Measurements from ENCODE around the gene USP15.

USP15 gene

DNA sequence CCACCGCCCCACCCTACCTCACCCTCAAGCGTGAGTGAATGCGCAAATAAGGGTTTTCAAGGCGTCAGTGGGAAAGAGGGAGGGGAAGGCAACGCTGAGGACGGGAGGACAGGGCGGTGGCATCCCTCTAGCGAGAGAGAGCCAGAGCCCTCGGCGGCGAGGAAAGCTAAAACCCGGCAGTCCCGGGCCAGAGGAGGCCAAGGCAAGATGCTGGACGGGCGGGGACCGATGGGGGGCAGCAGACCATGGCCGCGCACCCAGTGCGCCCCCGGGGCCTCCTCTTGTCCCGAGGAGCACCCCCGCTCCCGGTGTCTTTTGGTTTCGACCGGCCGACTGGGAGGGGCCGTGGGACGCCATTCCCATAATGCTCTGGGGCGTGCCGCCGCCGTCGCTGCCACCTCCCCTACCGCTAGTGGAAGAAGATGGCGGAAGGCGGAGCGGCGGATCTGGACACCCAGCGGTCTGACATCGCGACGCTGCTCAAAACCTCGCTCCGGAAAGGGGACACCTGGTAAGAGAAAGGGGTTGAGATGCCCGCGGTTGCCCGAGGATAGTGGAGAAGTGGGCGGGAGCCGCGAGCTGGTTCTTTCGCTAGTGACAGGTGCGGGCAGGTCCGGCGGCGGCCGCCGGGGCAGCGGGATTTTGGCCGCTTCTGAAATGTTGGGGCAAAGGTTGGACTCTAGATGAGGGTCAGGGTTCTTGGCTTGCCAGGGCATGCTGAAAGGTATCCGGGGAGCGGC lies at the start of gene USP15:
TSS of gene USP15 (plus strand) at position 412 of the 740 bp plus-strand sequence. CDS start at position 423, 11 bp downstream.
- DNase-seq (ENCODE audit: low read depth), result peak; percentile 95

DNA sequence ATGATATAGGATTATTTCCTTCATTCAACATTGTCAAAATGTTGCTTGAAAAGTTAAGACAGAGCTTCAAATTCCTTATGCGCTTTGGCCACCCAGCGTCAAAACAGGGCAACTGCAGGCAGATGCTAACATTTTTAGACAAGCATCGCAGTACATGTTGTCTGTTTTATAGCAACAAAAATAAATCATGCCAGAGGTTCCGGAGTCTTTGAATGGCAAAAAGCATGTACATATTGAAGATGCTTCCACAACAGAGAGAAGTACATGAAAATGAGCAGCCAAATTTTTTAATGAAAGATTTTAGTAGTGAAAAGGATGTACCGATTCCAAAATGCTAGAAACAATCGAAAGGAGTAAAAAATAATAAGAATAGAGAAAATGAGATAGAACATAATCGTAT lies 49.8 kb upstream of the USP15 start:
- peak; percentile 17 for DNase-seq (ENCODE audit: low read depth)

DNA sequence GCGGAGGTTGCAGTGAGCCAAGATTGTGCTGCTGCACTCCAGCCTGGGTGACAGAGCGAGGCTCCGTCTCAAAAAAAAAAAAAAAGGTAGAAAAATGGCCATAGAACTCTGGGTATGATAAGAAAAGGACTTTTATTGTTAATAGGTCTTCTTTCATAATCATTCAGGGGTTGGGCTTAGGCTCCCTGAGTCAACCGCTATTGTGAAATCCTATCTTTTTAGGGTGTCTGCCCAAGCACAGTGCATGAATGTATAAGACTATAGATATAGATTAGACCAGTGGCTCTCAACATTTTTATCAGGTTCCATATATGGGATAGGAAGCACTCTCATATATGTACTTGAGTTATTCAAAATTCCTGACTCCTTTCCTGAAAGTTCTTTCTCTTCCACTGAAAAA lies 48.7 kb upstream of the USP15 start:
- no peak for DNase-seq (ENCODE audit: low read depth)

DNA sequence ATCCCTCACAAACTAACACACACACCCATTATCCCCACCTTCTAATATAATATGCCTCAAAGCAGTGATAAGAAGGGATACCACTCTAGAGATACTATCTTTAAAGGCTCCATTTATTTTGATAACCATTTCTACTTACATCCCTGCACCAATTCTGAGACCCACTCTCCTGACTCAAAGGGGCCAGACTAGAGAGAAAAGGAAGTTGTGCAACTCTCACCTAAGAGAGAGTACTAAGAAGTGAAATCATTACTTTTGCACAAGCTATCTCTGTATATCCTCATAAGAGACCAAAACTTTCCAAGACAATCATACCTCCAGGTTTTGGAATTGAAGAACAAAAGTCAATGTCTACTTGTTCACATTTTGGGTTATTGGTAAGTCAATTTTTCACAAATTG lies 45.4 kb upstream of the USP15 start:
- DNase-seq (ENCODE audit: low read depth), result no peak

- DNase-seq (ENCODE audit: low read depth), result no peak
Measured at GRCh38 chr12:62215506-62215905, 44.7 kb upstream of the USP15 start.

DNA sequence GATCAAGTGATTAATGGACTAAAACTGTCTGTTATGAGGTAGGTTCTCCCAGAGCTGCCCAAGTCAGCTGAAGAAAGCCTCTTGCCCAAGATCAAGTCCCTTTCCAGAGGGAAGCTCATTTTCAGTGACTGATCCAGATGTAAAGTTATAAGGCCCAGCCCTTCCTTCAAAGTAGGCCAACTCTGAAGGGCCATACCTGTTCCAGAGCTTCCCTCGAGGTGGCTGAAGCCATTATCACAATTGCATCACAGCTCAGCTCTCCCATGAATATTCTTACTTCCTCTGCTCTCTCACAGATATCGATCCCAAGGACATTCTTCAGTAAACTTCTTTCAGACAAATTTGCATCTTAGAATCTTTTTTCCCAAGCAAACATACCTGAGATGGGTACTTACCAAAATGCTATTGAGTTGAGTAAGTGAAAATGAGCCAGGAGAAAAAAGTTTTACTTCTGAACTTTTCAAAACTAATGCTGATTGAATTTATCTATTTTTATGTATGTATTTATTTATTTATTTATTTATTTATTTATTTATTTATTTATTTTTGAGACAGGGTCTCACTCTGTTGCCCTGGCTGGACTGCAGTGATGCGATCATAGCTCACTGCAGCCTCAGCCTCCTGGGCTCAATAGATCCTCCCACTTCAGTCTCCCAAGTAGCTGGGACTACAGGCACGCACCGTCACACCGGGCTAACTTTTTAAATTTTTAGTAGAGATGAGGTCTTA lies 42.6 kb upstream of the USP15 start:
- DNase-seq (ENCODE audit: low read depth), result no peak

- no peak for DNase-seq (ENCODE audit: low read depth)
Measured at GRCh38 chr12:62221107-62221506, 39.1 kb upstream of the USP15 start.

DNA sequence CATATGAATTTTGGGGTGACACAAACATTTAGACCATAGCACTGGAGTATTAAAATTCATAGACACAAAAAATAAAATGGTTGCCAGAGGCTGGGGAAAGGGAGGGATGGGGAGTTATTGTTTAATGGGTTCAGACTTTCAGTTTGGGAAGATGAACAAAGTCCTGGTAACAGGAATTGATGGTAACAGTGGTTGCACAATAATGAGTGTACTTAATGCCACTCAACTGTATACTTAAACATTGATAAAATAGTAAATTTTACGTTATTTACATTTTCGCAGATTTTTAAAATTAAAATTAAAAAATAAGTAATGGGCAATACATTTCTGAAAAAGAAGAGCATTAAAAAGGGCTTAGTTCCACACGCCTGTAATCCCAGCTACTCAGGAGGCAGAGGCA lies 35.6 kb upstream of the USP15 start:
- no peak for DNase-seq (ENCODE audit: low read depth)

GRCh38 chr12:62227091-62227490 lies 33.1 kb upstream of the USP15 start:
- DNase-seq (ENCODE audit: low read depth), result no peak

- no peak for DNase-seq (ENCODE audit: low read depth)
Measured at GRCh38 chr12:62230652-62231051, 29.6 kb upstream of the USP15 start.

DNA sequence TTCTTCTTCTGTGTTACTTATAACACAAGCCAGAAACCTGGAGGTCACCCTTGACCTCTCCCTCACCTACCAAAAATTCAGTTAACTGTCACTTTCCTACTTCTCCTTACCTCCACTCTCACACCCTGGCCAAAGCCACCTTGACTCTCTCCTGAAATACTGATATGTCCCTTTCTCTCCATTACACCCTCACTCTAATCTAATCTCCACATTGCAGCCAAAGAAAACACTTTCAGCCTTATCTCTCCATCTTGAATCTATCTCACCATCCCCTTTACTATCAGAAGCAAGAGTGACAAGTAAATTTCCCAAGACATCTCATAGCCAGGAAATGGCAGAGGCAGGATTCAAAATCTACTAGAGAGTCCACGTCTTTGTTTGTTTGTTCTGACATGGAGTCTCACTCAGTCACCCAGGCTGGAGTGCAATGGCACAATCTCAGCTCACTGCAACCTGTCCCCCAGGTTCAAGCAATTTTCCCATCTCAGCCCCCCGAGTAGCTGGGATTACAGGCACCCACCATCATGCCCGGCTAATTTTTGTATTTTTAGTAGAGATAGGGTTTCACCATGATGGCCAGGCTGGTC lies 28.0 kb upstream of the USP15 start:
- DNase-seq (ENCODE audit: low read depth), result no peak

DNA sequence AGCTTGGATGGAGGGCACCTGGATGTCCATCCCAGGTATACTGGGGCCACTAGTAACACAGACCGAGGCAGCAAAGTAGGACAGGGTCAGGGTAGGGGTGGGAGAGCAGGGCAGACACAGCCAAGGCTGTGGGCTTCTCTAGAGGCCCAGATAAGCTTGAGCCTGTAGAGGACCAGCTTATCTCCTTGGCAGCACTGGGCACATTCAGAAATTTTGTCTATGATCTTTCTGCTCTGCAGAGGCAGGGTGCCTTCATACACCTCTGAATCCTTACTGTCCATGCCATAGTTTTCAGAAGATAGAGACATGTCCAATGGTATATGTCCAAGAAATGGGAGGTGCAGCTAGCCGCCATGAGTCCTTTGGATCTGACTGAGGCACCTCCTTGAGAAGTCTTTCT lies 26.4 kb upstream of the USP15 start:
- no peak for DNase-seq (ENCODE audit: low read depth)

DNA sequence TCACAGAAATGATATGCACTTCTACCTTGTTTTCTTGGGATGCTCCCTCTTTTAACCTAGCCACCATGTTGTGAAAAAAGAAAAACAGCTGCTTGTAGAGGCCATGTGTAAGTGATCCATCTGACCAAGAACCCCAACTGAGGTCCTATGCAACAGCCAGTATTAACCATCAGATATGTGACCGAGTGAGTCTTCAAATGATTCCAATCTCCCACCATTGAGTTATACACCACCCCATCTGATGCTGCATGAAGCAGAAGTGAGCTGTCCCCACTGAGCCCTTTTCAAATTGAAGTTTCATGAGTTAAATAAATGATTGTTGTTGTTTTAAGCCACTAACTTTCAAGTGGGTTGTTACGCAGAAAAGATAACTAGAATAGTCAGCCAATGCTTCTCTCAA lies 20.6 kb upstream of the USP15 start:
- no peak for DNase-seq (ENCODE audit: low read depth)

- DNase-seq (ENCODE audit: low read depth), result no peak
Measured at GRCh38 chr12:62247281-62248045, 12.7 kb upstream of the USP15 start.

DNA sequence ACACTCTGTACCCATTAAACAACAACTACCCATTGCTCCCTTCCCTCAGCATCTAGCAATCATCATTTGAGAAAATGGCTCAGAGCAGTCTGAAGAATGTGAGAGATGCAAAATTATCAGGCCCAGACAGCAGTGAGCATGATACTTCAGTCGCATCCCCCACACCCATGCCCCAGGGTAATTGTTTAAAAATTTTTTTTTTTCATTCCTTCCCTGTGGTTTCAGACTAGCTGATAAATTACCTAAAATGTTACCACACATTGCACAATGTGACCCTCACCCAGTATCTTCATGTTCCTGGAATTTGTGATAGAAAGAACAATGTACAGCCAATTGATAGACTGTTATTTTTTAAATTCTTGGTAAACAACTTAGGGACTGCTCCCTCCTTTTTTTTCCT lies 11.3 kb upstream of the USP15 start:
- DNase-seq (ENCODE audit: low read depth), result no peak

DNA sequence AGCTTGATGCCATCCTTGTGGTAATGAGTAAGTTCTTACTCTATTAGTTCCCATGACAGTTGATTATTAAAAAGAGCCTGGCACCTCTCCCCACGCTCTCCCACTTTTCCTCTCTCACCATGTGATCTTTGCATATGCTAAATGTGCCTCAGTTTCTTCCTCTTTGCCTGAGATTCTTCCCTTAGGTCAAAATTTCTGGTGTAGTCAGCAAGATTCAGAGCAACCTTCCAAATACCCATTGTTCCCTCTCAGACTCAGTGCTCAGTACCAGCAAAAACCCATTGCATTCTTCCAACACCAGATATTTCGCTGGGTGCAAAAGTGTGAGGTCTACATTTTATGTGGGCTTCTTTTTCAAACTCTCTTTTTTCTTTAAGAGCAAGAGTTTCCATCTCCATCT lies 10.8 kb upstream of the USP15 start:
- no peak for DNase-seq (ENCODE audit: low read depth)

DNA sequence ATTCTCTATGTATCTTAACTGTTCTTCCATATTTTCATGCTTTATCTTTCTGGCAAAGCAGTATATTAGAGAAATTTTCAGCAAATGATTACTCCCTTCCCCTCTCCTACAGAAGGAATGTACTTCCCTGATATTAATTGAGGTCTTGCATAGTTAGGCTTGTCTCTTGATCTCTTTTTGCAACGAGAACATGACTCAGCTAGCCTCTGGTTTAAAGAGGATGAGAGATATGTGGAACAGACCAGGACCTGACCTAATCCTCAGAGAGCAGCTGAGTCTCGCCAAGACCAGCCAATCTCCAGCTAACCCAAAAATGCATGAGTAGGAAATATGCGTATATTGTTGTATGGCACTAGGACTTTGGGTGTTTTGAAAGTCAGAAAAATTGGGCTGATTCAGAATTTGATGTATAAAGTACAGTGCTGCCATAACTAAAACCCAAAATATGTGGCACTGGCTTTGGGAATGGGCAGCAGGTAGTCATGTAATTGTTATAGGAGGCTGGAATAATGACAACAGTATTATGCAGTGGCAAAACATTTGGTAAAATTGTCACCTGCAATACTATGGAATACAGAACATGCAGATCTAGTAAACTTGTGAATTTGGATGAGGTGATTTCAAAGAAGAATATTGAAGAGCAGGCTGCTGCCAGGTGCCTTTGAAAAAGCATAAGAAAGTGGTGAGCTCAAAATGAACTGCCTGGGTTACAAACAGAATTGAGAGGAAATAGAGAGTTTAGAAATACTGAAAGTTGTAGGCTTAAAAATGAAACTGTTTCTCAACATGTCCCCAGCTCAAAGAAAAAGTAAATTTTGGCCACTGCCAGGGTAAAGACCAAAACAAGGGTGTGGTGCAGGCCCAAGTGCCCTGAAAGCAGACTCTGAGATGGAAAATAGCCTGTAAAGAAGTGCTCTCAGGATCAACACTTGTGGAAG lies 9.3 kb upstream of the USP15 start:
- no peak for DNase-seq (ENCODE audit: low read depth)

DNA sequence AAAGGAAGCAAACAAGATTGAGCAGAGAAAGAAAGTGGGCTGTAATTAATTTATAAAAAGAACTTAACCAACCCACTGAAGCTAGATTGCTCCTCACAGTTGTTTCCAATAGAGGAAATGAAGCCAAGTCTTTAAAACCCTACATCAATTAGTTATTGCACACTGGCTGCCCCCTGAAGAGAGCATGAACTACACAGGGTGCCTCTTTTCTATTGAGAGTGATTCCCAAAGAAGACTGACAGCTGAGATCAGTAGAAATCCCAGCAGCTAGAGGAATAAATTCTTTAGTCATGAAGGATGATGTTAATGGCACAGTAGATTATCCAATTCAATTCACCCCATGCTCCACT lies 8.6 kb upstream of the USP15 start:
- DNase-seq (ENCODE audit: low read depth), result no peak

DNA sequence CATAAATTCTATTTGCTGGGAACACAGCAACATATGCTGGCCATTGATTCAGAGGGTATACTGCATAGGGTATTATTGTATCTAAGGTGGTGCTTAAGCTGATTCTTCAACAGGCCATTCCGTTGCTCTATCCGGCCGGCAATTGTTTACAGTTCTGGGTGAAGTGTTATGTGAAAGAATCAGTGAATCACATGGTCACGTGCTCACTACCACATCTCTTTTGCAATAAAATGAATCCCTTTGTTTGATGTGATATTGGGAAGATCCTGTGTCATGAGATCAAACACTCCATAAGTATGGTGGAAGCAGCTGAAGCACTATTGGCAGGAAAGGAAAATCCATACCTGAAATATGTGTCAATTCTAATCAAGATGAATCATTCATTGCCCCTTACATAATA lies 7.6 kb upstream of the USP15 start:
- no peak for DNase-seq (ENCODE audit: low read depth)

DNA sequence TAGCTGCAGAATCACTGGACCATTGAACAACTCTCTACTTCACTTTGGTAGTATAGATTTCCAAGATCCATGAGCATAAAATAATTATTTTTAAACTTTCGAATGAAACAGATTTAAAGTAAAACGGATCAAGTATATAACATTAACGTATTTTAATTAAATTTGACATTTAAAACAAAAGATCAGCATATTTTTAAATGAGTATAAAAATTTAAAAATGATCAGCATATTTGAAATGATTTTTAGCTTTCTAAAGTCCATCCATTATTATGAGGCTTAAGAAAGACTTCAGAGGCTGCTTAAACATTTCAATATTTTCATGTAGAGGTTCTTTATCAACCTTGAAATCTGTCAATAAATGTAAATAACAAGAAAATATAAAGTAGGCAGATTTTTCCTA lies 5.2 kb upstream of the USP15 start:
- DNase-seq (ENCODE audit: low read depth), result no peak

DNA sequence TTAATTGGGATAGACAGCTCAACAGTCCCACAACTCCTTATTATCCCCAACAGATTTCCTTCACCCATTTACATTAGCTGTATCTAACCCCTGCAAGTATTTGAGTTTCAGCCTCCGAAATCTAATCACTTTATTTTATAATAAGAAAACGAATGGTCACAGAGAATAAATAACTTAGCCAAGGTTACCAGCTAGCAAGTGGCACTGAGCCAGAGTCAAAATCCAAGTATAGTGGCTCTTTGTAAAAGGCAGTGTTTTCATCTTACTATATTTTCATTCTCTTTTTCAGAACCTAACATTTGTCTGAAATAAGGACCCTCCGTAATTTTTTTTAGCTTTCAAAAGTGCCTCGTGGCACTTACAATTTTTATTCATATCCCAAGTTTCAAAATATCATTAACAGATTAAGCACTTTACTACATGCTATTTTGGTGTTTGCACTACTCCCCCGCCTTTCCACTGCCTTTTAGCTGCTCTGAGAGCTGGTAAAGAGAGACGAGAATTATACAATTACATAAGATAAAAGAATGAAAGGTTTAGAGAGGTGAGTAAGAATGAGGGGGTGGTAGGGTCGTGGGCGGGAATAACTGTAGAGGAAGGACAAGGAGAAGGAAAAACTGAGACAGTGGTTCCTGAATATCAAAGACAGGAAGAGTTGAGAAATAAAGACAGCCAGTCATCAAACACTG lies 3.7 kb upstream of the USP15 start:
- DNase-seq (ENCODE audit: low read depth), result no peak
